ENCODE data around the gene COL19A1.

The COL19A1 gene

GRCh38 chr6:69866770-69867638 is 648 bp downstream of the COL19A1 start:
- DNase-seq (ENCODE audit: low spot score), result peak; percentile 75
- TF ChIP-seq CTCF (IDR thresholded peaks at IDR 0.05; ENCODE audit: extremely low read depth, missing control alignments), result no peak

- no peak for DNase-seq (ENCODE audit: low spot score)
- no peak for TF ChIP-seq CTCF (IDR thresholded peaks at IDR 0.05; ENCODE audit: extremely low read depth, missing control alignments)
Observed at GRCh38 chr6:69867639-69867976, 1.3 kb downstream of the COL19A1 start.

- DNase-seq (ENCODE audit: low spot score), result no peak
- TF ChIP-seq CTCF (IDR thresholded peaks at IDR 0.05; ENCODE audit: extremely low read depth, missing control alignments), result no peak
Observed at GRCh38 chr6:69868252-69868804, 2.0 kb downstream of the COL19A1 start.

GRCh38 chr6:69868961-69869360 is 2.6 kb downstream of the COL19A1 start:
- DNase-seq (ENCODE audit: low spot score), result no peak
- TF ChIP-seq CTCF (IDR thresholded peaks at IDR 0.05; ENCODE audit: extremely low read depth, missing control alignments), result no peak

- no peak for TF ChIP-seq CTCF (IDR thresholded peaks at IDR 0.05; ENCODE audit: extremely low read depth, missing control alignments)
- DNase-seq (ENCODE audit: low spot score), result no peak
Observed at GRCh38 chr6:69871107-69871506, 4.8 kb downstream of the COL19A1 start.

GRCh38 chr6:69873291-69873690 is 6.9 kb downstream of the COL19A1 start:
- no peak for DNase-seq (ENCODE audit: low spot score)
- TF ChIP-seq CTCF (IDR thresholded peaks at IDR 0.05; ENCODE audit: extremely low read depth, missing control alignments), result no peak

- TF ChIP-seq CTCF (IDR thresholded peaks at IDR 0.05; ENCODE audit: extremely low read depth, missing control alignments), result no peak
- DNase-seq (ENCODE audit: low spot score), result no peak
Observed at GRCh38 chr6:69875715-69876114, 9.4 kb downstream of the COL19A1 start.
